GM12878 (cell line): ENCODE measurements around the gene KRT28.
"Not testable (repeated sequence)": the region's sequence is repeated elsewhere in the genome, so short reads cannot be mapped to it uniquely, and the experiment has no call there.

Experiments used
- NFIC ChIP-seq: IDR thresholded peaks from 2 replicates; pipeline ENCODE4 v1.6.1; 2012; ENCODE audit warnings: low read depth, mild to moderate bottlenecking, inconsistent platforms, low read length, moderate library complexity
- RAD51 ChIP-seq: fragments of 450-650 bp; IDR thresholded peaks from 2 replicates; pipeline ENCODE4 v1.6.1; 2016; ENCODE audit warnings: moderate library complexity, mild to moderate bottlenecking, inconsistent platforms
- TF ChIP-seq, protein P1 (sequence below), 3 experiments: IDR thresholded peaks in 2 of 3; conservative IDR thresholded peaks in 1 of 3; 2 replicates each; pipeline ENCODE4 v1.5.1; 2011; ENCODE audit warnings: low read depth in 3 of 3, low read length in 3 of 3, mild to moderate bottlenecking in 3 of 3, control low read depth in 2 of 3, moderate library complexity in 2 of 3, inconsistent platforms in 1 of 3, mixed read lengths in 1 of 3; ENCODE audit not compliant: control insufficient read depth in 2 of 3, insufficient read depth in 1 of 3; ENCODE audit errors: extremely low read depth in 1 of 3

DNA sequence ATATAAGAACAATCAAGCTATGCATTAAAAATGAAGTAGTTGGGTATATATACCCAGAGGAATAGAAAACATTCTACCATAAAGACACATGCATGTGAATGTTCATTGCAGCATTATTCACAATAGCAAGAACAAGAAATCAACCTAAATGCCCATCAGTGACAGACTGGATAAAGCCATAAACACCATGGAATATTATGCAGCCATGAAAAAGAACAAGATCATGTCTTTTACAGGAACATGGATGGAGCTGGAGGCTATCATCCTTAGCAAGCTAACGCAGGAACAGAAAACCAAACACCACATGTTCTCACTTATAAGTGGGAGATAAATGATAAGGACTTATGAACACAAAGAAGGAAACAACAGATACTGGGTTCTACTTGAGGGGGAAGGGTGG is 51.1 kb downstream of the KRT28 start:
- TF ChIP-seq, protein P1, sequence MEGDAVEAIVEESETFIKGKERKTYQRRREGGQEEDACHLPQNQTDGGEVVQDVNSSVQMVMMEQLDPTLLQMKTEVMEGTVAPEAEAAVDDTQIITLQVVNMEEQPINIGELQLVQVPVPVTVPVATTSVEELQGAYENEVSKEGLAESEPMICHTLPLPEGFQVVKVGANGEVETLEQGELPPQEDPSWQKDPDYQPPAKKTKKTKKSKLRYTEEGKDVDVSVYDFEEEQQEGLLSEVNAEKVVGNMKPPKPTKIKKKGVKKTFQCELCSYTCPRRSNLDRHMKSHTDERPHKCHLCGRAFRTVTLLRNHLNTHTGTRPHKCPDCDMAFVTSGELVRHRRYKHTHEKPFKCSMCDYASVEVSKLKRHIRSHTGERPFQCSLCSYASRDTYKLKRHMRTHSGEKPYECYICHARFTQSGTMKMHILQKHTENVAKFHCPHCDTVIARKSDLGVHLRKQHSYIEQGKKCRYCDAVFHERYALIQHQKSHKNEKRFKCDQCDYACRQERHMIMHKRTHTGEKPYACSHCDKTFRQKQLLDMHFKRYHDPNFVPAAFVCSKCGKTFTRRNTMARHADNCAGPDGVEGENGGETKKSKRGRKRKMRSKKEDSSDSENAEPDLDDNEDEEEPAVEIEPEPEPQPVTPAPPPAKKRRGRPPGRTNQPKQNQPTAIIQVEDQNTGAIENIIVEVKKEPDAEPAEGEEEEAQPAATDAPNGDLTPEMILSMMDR (IDR thresholded peaks at IDR 0.05 in 2 of 3, conservative IDR thresholded peaks at IDR 0.05 in 1 of 3; ENCODE audit: control insufficient read depth in 2 of 3, extremely low read depth in 1 of 3, insufficient read depth in 1 of 3, low read depth in 3 of 3, low read length in 3 of 3) = not testable (repeated sequence)
- not testable (repeated sequence) for TF ChIP-seq RAD51, NFIC
